Fibroblast of skin of back (primary cell): ENCODE data around the gene PPP4R2.

ENCODE experiments used
- DNase-seq: peaks from one replicate; pipeline ENCODE4 v3.0.0-alpha.2; 2013

Gene PPP4R2

GRCh38 chr3:73071952-73072351 is 75.3 kb downstream of the PPP4R2 start:
- DNase-seq, result no peak

- no peak for DNase-seq
Observed at GRCh38 chr3:73072634-73073033, 76.0 kb downstream of the PPP4R2 start.

GRCh38 chr3:73073091-73073707 is 76.6 kb downstream of the PPP4R2 start:
- DNase-seq, result no peak

DNA sequence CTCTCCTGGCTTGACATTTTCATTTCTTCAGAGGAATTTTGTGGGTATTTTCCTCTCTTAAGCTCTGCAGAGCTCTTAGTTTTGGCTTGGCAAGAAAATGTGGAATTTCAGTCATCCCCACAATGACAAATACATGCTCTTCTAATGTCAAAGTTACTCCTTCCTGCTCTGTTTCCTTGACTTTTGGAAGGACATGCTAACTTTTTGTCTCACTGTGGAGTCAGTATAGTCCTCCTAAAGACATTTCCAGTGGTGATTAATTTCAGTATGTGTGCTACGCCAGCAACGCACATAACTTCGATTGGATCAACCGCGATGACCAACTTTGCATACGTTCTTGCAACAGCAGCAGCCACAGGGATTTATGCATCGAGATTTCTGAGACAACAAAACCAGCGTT is 78.2 kb downstream of the PPP4R2 start:
- peak; percentile 38 for DNase-seq

DNA sequence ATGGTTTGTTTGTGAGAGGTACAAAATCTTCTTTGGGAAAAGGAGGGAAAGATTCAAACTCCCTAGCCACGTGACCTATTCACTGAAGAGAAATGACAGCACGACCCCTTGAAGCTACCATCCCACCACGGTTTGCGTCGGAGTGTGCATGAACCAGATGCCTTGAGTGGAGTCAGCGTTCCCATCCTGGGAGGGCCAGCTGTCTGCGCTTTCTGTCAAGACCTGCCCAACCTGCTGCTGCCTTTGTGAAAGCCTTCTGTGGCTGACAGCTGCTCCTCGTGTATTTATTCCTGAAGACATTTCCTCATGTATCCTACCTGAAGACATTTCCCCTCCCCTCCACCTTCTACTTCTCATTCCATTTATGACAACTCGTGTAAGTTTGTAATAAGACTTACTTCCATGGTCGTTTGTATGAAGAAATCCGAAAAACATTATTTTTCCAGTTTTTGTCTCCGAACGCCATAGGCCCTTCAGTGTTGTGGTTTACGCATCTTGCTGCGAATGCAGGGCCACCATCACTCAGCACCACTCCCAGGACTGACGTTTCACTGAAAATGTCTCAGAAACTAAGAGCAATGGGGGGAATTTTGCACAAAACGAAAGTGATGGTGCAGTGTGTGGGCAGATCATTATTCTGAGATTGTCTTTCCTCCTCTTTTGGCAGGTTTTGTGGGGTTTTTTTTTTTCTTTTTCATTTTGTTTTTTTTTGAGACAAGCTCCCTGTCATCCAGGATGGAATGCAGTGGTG is 83.8 kb downstream of the PPP4R2 start:
- DNase-seq, result no peak

DNA sequence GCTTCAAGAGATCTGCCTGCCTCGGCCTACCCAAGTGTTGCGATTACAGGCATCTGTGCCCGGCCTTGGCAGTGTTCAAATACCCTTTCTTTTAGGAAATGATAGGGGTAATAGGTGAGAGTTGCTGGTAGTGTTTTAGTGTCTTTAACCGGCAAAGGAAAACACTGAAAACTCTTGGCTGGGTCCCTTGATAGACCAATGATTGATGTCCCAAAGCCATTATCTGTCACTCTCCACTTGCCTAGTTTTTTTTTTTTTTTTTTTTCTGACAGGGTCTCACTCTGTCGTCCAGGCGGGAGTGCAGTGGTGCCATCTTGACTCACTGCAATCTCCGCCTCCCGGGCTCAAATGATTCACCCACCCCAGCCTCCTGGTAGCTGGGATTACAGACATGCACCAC is 84.5 kb downstream of the PPP4R2 start:
- DNase-seq, result no peak

DNA sequence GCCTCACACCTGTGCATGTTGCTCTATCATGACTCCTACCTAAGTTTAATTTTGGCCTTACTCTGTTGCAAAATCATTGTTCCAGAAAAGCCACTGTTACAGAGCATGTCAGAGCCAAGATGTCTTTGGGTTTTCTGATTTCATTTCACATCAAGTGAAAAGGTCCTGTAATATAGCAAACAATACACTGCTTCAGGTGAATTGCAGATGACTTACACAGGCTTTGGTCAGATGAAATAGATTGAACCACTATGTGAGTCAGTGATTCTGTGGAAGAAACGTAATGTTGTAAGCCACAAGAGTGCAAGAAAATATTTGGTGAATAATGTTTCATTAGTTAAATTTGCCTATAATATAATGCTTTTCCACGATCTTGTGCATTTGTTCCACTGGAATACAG is 87.6 kb downstream of the PPP4R2 start:
- no peak for DNase-seq

- peak; percentile 39 for DNase-seq
Observed at GRCh38 chr3:73086071-73086494, 89.5 kb downstream of the PPP4R2 start.

DNA sequence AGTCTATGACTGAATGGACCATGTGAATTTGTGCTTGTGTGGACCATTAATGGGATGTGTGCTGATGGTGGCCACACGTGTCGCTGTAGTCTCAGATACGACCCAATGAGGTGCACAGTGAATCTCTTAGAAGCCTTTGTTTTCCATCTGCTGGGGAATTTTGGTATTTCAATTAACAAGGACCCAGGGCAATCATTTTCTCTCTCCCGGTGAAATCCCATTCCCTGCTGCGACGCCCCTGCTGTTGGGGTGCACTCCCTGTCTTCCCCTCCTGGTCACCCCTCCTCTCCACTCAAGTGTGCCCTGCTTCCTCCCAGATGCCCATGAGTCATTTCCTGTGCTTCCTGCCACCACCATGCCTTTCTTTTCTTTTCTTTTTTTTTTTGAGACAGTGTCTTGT is 97.5 kb downstream of the PPP4R2 start:
- peak; percentile 44 for DNase-seq

- DNase-seq, result no peak
Observed at GRCh38 chr3:73094951-73095350, 98.3 kb downstream of the PPP4R2 start.

DNA sequence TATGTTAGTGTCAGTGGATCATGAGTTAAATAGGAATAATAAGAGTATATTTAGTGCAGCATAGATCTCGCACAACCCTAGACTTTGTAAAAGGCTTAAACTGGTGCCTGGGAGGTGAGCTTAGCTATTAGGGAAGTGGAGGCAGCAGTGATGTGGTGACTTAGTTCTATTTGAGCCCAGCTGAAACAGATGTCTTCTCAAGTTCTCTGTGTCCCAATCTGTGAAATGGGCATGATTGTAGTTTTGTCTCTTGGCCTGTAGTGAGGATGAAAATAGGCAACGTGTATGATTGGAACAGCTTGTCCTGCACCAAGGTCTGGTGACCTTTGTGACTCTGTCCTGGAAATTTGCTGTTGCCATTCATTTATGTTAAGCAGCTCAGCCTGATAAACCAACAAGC is 99.6 kb downstream of the PPP4R2 start:
- no peak for DNase-seq

- DNase-seq, result no peak
Observed at GRCh38 chr3:73098026-73098425, 101.4 kb downstream of the PPP4R2 start.

- DNase-seq, result no peak
Observed at GRCh38 chr3:73098873-73099272, 102.3 kb downstream of the PPP4R2 start.

DNA sequence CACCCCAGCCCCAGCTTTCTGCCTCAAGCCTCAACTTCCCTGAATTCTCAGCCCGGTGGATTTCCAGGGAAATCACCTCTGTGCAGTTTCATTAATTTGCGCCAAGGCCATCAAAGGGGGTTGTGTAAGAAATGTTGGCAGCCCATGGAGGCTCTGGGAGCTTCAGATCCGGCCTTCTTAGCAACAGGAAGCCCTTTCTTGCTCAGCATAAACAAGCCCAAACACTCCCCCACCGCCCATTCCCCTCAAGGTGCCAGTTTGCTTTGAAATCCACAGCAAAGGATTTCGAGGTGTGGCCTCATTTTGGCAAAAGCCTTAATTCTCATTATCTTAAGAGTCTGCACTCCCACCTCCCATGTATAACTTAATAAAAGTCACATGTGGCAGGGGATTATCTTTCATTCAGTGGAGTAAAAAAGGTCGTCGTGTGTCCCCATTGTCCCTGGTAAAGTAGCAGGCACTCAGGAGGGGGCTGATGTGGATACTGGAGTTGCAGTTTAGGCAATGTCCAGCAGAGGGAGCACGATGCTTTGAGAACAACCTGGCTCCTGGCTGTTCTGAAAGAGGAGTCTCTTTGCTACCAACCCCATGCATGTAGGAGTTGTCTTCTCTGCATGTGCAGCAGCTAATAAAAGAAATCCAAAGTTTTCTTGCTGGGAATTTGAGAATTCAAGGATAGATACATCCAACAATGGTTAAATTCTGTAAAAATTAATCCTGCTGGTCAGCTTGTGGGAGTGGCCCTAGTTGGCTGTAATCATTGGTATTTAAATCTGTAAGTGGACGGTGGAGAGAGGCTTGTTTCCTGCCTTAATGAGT is 104.3 kb downstream of the PPP4R2 start:
- peak; percentile 76 for DNase-seq

DNA sequence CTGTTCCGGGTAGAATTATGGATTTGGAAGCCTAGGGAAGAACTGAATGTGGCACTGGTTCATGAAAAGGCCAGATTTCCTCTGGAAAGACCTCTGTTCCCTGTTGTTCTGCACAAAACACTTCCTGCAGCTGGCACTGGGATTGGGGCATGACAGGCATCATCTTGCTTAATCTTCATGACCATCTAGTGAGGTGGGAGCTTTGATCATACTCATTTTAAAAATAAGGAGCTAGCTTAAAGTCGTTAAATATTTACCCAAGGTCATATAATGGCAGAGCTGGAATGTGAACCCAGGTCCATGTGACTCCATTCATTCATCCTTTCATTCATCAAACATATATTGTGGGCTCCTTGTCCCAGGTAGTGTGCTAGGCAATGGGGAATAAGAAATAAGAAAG is 105.3 kb downstream of the PPP4R2 start:
- DNase-seq, result no peak

DNA sequence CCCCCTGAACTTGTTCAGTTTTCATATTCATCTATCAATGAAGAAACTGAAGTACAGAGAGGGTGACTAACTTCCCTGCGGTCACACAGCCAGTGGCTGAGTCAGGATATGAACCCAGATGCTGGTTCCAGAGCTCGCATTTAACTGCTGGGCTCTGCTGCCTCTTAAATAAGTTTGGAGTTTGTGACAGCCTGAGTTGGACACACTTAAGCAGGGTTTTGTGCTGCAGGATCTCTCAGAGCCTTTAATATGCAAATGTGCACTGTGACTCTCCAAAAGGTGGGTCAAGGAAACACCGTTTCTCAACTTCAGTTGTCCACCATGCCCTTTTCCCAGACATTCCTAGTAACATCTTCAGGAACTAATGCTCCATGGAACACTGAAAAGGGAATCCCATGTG is 110.6 kb downstream of the PPP4R2 start:
- no peak for DNase-seq

DNA sequence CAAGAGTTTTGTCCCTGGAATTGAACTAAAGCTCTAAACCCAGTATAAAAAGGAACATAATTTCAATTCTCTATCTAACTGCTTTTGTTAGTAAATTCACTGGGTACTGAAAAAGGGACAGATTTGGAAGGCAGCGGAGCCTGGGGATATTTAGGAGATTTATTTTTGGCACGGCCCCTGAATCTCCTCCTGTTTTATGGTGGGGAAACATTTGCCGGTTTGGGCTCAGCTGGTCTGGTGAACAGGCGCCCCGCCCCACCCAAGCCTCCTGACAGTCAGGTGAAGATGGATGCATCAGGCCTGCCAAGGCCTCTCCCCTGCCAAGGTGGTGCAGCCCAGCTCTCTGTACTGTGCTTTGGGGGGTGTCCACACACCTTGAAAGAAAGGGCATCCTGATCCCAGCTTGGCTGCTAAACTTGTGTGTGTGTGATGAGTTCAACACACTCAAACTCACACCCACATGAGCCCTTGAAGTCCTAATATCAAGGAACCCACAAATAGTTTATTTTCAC is 111.1 kb downstream of the PPP4R2 start:
- no peak for DNase-seq

DNA sequence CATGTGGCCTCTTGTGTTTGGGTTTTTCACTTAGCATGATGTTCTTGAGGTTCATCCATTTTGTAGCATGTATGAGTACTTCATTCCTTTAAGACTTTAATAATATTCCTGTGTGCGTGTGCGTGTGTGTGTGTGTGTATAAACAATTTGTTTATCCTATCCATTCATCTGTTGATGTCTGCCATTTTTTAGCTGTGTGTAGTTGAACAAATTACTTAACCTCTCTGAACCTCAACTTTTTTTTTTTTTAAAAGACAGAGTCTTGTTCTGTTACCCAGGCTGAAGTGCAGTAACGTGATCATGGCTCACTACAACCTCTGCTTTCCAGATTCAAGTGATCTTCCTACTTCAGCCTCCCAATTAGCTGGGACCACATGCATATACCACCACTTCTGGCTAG is 112.1 kb downstream of the PPP4R2 start:
- no peak for DNase-seq

DNA sequence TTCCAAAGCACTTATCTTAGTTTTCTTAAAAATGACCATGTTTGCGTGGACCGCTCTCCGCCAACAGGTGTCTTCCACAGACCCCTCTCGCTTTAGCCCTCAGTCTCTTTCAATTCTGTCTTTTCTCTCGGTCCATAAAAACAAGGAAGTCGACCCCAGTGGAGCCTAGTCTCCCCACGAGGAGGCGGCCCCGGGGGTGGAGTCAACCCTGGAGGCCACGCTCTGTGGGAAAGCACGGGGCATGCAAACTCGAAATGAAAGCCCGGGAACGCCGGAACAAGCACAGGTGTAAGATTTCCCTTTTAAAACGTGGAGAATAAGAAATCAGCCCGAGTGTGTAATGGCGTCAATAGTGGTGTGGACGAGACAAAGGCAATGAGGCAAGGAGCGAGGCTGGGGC is 113.9 kb downstream of the PPP4R2 start:
- DNase-seq, result no peak

GRCh38 chr3:73114711-73115110 is 118.1 kb downstream of the PPP4R2 start:
- no peak for DNase-seq

GRCh38 chr3:73115806-73116205 is 119.2 kb downstream of the PPP4R2 start:
- DNase-seq, result no peak
